NCI-H748 (cell line): Measurements from ENCODE around the gene CDK17.
"Not testable (repeated sequence)": the region's sequence is repeated elsewhere in the genome, so short reads cannot be mapped to it uniquely, and the experiment has no call there.

Experiments
- DNase-seq: peaks from one replicate; lab custom pipeline; 2025; ENCODE audit not compliant: unreplicated experiment; lab: John Stamatoyannopoulos, UW

The CDK17 gene

DNA sequence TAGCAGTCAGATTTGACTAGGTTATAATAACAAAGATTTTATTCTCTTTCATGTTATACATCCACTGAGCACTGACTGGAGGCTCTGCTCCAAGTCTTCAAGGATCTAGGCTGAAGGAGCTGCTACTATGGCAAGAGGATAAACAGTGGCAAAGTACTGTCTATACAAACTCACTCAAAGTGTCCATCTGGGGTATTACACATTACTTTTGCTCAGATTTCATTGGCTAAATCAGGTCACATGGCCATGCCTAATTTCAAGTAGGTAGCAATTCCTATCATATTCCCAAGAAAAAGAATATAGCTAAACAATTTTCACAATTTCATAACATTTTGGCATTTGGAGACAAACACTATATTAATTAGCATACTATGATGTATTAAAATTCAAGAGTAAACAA is 40.9 kb downstream of the CDK17 start:
- DNase-seq, result no peak

DNA sequence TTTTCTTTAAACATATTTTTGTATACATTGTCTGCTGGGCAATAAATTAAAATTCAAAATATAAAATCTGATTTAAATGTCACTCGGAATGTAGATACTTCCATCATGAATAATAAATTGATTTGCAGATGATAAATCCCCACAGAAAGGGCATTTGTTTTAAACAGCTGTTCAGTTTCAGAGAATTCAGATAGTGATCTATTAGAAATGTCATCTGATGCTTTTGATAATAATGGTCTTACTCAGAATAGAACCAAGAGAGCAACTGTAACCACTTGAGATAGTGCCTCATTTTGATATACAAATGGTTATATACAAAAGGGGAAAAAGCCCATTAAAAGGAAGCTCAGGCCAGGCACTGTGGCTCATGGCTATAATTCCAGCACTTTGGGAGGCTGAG is 43.4 kb downstream of the CDK17 start:
- no peak for DNase-seq

DNA sequence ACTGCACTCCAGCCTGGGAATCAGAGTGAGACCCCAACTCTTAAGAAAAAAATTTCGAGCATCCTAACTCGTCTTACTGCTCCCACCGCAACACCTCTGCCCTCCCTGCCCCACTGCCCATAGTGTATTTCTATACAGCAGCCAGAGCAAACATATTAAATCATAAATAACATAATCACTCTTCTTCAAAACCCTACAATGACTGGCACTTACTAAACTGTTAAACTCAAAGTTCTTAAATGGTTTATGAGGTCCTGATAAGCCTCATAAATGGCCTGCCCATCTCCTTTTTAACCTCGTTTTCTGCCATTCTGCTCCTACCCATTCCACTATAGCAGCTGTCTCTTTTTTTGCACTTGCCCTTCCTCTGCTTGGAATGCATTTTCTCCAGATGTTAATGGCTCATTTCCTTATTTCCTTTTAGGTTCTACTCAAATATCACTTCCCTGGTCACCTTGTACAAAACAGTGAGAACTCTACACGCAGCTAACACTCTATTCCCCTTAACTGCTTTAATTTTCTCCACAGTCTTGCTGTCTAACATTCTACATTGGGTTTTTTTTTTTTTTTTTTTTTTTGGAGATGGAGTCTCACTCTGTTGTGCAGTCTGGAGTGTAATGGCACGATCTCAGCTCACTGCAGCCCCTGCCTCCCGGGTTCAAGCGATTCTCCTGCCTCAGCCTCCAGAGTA is 45.2 kb downstream of the CDK17 start:
- DNase-seq, result no peak

DNA sequence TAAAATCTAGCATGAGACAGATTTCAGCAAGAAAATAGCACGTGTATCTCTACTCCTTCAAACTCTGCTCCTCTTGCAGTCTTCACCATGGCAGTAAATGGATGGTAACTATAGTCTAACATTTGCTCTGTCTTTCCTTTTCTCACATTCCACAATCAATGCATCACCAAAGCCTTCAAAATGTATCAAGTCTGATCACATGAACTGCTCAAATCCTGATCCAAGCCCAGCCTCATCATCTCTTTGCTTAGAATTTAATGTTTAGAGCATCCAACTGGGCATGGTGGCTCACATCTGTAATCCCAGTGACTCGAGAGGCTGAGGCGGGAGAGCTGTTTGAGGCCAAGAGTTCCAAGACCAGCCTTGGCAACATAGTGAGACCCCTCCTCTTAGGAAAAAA is 45.9 kb downstream of the CDK17 start:
- DNase-seq, result no peak

DNA sequence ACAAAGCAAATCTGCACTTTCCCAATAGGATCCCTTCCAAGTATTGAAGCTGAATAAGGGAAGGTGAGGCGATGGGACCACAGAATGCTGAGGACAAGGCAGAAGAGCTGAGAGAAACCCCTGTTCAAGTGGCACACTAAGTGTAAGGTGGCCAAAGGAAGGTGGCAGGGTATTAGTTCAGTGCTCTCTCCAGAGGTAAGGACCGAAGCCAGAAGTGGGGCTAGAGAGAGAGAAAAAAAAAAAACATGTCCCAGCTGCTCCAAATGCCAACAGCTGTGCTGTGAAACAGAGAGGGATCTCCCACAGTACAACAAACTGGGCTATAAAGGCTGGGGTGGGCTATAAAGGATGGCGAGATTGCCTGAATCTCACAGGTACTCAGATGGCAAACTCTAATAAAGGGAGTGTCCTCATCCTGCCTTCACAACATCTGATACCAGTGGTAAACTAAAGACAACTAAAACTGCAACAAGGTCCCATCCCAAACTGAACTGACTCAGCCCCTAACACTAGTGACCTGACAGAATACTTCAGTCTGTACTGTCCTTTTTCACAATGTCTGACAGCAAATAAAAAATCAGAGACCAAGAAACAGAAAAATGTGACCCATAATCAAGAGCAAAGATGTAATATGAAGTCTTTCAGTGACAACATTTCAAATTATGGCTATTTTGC is 47.9 kb downstream of the CDK17 start:
- no peak for DNase-seq

DNA sequence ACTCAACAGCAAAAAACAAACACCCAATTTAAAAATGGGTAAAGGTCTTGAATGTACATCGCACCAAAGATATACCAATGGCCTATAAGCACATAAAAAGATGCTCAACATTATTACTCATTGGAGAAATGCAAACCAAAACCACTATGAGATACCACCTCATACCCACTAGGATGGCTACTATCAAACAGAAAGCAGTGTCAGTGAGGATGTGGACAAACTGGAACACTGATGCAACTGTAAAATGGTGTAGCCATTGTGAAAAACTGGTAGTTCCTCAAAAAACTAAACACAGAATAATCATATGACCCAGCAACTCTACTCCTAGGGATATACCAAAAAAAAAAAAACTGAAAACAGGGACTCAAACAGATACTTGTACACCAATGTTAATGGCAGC is 49.3 kb downstream of the CDK17 start:
- DNase-seq, result no peak

DNA sequence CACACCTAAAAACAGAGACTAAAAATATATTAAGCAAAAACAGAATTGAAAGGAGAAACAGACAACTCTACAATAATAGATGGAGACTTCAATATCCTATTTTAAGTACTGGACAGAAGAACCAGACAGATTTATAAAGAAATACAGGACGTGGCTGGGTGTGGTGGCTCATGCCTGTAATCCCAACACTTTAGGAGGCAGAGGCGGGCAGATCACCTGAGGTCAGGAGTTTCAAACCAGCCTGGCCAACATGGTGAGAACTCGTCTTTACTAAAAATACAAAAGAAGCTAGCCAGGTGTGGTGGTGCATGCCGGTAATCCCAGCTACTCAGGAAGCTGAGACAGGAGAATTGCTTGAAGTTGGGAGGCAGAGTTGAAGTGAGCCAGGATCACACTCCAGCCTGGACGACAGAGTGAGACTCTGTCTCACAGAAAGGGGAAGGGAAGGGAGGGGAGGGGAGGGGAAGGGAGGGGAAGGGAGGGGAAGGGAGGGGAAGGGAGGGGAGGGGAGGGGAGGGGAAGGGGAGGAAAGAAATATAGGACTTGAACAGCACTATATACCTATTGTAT is 53.0 kb downstream of the CDK17 start:
- no peak for DNase-seq

DNA sequence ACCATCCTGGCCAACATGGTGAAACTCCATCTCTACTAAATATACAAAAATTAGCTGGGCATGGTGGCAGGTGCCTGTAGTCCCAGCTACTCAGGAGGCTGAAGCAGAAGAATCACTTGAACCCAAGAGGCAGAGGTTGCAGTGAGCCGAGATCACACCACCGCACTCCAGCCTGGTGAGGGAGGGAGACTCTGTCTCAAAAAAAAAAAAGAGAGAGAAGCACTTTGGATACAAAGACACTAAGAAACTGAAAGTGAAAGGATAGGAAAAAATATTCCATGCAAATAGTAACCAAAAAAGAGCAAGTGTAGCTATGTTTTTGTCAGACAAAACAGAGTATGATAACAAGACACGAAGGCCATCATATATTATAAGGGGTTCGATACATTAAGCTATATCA is 53.5 kb downstream of the CDK17 start:
- not testable (repeated sequence) for DNase-seq

DNA sequence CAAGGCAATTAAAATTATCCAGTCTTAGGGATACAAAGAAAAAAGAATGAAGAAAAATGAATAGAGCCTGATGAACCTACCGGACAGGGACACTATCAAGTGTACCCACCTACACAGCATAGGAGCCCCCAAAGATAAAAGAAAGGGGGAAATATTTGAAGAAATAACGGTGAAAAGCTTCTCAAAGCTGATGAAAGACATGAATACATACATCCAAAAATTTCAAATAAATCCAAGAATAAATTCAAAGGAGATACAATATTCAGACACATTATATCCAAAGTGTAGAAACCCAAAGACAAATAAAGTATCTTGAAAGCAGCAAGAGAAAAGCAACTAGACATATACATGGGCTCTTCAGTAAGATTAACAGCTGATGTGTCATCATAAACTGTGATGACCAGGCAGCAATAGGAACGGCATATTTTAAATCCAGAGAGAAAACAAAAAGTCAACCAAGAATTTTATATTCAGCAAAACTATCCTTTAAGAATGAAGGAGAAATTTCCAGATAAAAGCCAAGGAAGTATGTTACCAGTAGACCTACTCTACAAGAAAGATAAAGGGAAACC is 56.0 kb downstream of the CDK17 start:
- no peak for DNase-seq

DNA sequence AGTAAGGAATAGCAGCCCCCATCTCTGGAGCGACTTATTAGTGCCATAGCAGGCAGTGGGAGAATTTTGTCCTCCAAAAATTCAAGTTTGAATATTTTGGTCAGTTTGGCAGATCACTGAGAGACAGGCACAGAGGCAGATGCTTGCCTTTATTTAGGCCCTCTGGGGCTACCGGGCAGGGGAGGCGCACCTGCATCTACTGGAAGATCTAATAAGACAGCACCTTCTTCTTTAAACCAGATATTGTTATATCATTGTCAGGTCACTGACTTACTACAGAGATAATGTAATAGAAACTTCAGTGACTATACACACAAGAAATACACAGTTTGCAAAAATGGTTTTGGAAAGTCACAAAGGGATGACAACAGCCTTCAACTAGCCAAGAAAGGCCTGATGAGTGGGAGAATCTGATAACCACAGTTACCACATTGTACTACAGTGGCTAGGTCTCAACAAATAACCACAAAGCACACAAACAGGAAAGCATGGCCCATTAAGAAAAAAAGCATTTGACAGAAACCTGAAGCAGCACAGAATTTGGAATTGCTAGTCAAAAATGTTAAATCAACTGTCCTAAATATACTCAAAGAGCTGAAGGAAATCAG is 56.8 kb downstream of the CDK17 start:
- DNase-seq, result no peak

DNA sequence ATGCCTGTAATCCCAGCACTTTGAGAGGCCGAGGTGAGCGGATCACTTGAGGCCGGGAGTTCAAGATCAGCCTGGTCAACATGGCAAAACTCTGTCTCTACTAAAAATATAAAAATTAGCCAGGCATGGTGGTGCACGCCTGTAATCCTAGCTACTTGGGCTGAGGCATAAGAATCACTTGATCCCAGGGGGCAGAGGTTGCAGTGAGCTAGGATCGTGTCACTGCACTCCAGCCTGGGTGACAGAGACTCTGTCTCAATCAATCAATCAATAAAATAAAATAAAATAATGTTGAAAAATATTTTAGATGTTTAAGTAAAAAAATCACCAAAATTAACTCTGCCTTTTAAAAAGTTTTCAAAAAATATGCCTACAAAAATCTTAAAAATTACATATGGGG is 60.6 kb downstream of the CDK17 start:
- not testable (repeated sequence) for DNase-seq

DNA sequence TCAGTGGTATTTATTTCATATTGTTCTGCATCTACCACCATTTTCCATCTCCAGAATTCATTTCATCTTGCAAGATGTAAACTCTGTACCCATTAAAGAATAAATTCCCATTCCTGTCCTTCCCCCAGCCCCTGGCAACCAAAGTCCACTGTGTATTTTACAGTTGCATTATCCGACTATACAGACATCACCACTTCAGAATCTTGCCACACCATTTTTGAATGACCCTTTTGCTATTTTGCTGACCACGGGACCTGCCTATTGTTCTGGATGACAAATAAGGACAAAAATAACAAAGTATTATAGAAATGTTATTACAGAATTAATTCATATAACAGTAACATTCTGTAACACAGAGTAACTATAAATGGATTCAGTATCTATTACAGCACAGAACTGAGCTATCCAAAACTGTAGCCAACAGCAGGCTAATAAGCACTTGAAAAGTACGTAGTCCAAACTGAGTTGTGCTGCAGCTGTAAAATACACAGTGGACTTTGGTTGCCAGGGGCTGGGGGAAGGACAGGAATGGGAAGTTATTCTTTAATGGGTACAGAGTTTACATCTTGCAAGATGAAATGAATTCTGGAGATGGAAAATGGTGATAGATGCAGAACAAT is 61.3 kb downstream of the CDK17 start:
- no peak for DNase-seq

DNA sequence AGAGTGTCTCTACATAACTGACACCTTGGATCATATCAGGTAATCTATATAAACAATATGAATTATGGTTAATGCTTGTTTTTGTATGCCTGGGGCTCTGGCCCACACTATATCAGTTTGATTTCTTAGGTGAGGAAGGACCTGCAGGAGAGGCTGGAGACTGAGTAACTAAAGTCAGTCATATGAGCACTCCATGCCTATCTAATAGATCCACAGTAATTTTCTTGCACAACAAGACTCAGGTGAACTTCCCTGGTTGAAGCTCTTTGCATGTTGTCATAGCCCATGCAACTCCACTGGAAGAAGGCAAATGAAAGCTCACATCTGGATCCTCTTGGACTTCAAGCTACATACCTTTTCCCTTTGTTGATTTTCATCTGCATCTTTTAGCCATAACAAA is 62.3 kb downstream of the CDK17 start:
- DNase-seq, result no peak

DNA sequence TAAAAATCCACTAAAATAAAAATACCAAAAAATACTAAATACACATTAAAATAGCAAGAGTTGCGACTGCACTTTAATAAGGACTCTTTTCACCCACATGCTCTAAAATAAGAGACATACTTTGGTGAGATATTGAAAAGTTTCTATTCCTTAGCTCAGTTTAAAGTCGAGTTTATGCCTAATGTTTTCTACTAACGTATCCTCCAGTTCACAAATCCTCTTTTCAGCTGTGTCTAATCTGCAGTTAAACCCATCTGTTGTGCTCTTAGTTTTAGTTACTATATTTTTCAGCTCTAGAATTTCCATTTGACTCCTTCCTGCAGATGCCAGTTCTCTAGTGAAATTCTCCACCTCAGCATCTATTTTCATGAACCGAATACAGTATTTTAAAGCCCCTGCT is 63.8 kb downstream of the CDK17 start:
- DNase-seq, result no peak

DNA sequence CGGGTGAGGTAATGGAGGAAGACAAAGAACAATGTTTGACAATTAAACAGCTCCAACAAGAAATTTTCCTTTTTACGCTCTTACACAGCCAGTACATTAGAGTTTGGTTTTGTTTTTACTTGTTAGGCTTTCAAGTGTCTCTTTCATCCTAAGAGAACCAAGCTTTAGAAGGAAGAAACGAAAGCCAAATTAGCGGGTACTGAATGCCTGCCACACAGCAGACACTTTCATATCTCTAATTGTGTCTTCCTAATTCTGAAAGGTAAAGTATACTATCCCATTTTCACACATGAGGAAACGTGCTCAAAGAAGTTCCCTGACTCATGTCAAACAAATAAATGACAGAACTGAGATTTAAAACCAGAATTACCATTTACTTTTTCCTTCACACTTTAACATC is 65.0 kb downstream of the CDK17 start:
- no peak for DNase-seq

DNA sequence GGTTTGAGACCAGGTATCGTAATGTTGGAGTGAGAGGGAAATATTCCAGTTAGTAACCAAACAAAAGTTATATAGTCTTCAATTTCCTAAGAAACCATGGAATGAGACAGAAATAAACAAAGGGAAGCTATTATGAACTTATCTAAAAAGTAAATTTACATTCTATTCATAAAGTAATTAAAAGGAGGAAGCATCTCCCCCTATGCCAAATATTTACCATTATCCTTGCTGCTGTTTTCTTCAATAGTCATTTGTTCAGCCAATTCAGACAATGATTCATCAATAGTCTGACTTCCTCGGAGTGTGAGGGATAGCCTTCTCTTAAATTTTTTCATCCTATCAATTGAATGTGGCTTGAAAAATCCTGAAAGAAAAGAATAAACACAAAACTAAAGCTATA is 65.7 kb downstream of the CDK17 start:
- no peak for DNase-seq

DNA sequence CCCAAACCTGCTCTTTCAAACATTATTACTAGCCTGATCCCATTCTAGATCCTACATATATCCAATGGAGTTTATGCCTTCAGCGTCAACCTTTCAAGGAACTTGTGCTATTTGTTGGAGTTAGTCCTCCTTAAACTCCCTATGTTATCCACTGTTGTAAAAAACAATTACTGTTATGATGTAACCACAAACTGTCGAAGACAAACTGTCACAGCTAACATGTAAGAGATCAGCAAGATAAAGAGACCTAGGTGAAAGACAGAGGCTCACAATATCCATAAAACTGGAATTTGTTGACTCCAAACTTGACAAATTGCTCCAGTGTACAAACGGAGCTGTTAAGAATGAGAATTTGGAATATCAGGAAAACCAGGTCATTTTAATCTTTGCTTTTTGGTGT is 70.7 kb downstream of the CDK17 start:
- no peak for DNase-seq

DNA sequence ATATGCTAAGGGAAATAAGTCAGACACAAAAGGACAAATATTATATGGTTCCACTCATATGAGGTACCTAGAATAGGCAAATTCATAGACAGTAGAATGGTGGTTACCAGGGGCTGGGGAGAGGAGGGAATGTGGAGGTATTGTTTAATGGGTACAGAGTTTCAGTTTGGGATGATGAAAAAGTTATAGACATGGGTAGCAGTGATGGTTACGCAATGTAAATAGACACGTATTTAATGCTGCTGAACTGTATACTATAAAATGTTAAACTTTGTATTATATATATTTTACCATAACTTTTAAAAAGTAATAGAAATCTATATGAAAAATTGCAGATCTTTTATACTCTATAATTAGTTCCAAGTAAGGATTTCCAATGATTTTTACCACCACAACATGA is 71.2 kb downstream of the CDK17 start:
- no peak for DNase-seq

DNA sequence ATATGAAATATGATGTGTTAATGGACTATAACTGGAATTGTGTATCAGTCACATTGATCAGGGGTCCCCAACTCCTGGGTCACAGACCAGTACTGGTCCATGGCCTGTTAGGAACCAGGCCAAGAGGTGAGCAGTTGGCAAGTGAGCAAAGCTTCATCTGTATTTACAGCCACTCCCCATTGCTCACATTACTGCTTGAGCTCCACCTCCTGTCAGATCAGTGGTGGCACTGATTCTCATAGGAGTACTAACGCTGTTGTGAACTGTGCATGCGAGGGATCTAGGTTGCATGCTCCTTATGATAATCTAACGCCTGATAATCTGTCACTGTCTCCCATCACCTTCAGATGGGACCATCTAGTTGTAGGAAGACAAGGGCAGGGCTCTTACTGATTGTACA is 72.3 kb downstream of the CDK17 start:
- no peak for DNase-seq

DNA sequence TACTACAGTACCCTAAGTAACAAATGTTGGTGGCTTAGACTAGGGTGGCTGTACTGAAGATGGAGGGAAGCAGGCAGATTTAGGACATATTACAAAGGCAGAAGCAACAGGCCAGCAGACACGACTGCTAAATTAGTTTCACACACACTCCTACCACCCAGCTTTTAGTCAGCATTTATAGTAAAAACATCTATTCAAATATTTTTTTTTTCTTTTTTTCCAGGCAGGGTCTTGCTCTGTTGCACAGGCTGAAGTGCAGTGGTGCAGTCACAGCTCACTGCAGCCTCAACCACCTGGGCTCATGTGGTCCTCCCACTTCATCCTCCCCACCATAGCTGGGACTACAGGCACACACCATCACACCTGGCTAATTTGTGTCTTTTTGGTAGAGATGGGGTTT is 72.9 kb downstream of the CDK17 start:
- DNase-seq, result no peak

DNA sequence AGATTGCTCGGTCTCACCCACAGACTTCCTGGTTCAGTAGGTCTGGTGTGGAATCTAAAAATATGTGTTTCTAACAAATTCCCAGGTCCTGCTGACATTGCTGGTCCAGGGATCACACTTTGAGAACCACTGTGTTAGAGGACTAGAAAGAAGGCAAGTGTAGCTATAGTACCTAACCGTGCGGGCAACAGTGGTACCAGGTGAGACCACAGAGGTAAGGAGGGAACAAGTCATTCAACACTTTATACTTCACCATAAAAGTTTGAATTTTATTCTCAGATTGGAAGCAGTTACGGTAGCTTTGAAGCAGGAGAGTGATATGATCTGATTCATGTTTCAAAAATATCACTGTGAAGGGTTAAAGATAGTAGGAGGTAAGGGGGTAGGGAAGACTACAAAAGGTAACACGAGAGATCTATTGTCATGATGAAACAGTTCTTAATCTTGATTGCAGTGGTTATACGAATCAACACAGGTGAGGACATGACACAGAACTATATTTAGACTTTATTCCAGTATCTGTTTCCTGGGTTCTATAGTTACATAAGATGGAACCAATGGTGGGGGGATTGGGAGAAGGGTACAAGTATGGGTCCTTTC is 73.5 kb downstream of the CDK17 start:
- DNase-seq, result no peak
